SU-DHL-6 (cell line): ENCODE results near the gene SMIM23.

Experiments
- H2AFZ ChIP-seq: fragments of 200-600 bp; sonication (generic); 2 replicates; pipeline ENCODE4 v1.6.1; 2014; ENCODE audit warnings: low read depth, mild to moderate bottlenecking, moderate library complexity, mixed read lengths, antibody characterized with exemption, low read length; ENCODE audit not compliant: severe bottlenecking
- H3F3A ChIP-seq: fragments of 200-600 bp; shearing (Covaris generic); 2 replicates; pipeline ENCODE4 v1.6.0; 2016; ENCODE audit warnings: antibody characterized with exemption, mild to moderate bottlenecking; ENCODE audit not compliant: insufficient read depth
- H3K27ac ChIP-seq: fragments of 200-600 bp; sonication (generic); 2 replicates; pipeline ENCODE4 v1.5.1; 2016; ENCODE audit warnings: low read depth, mild to moderate bottlenecking, low read length, moderate library complexity, mixed read lengths
- H3K27me3 ChIP-seq: fragments of 200-600 bp; sonication (generic), shearing (Covaris generic); 2 replicates; pipeline ENCODE4 v1.6.0; 2014; ENCODE audit warnings: mild to moderate bottlenecking, low read length
- H3K36me3 ChIP-seq: fragments of 200-600 bp; sonication (generic); 2 replicates; pipeline ENCODE4 v1.6.1; 2014; ENCODE audit warnings: mild to moderate bottlenecking, low read length, mixed read lengths
- H3K4me2 ChIP-seq: fragments of 300-600, 200-600 bp; shearing (Covaris generic), sonication (generic); 2 replicates; pipeline ENCODE4 v1.6.0; 2014; ENCODE audit warnings: low read length, low read depth, mild to moderate bottlenecking; ENCODE audit not compliant: poor library complexity, severe bottlenecking
- H3K4me3 ChIP-seq: fragments of 200-600 bp; sonication (generic); 2 replicates; pipeline ENCODE4 v1.5.1; 2014; ENCODE audit warnings: antibody characterized with exemption, low read length, mild to moderate bottlenecking, mixed read lengths; ENCODE audit not compliant: insufficient read depth, poor library complexity, severe bottlenecking
- H3K79me2 ChIP-seq: fragments of 200-600 bp; sonication (generic); 2 replicates; pipeline ENCODE4 v1.6.1; 2014; ENCODE audit warnings: mild to moderate bottlenecking, low read length, moderate library complexity; ENCODE audit not compliant: insufficient read depth
- H3K9ac ChIP-seq: fragments of 200-600 bp; sonication (generic); 2 replicates; pipeline ENCODE4 v1.7.0; 2014; ENCODE audit warnings: mild to moderate bottlenecking, low read length
- H3K9me2 ChIP-seq: fragments of 200-600 bp; sonication (generic); replicated peaks from 2 replicates; pipeline ENCODE4 v1.6.1; 2014; ENCODE audit warnings: low read length; ENCODE audit not compliant: insufficient read depth
- H3K9me3 ChIP-seq: fragments of 200-600 bp; sonication (generic); 2 replicates; pipeline ENCODE4 v1.6.1; 2014; ENCODE audit warnings: low read length, mixed read lengths; ENCODE audit not compliant: insufficient read depth
- H4K20me1 ChIP-seq: fragments of 200-600 bp; sonication (generic); 2 replicates; pipeline ENCODE4 v1.6.1; 2014; ENCODE audit warnings: low read depth, mild to moderate bottlenecking, antibody characterized with exemption, low read length, moderate library complexity, mixed read lengths
- EZH2phosphoT487 ChIP-seq: fragments of 200-600 bp; sonication (generic), shearing (Covaris generic); conservative IDR thresholded peaks from 2 replicates; pipeline ENCODE4 v1.6.1; 2018; ENCODE audit warnings: mild to moderate bottlenecking, antibody characterized with exemption, low read length, moderate library complexity, mixed read lengths
- TF ChIP-seq, protein P1 (sequence below): fragments of 200-600 bp; sonication (generic); IDR thresholded peaks from one replicate; pipeline ENCODE4 v1.5.1; 2017; ENCODE audit warnings: antibody characterized with exemption, mild to moderate bottlenecking, low read length, moderate library complexity; ENCODE audit not compliant: insufficient read depth, poor library complexity, severe bottlenecking

Gene SMIM23

DNA sequence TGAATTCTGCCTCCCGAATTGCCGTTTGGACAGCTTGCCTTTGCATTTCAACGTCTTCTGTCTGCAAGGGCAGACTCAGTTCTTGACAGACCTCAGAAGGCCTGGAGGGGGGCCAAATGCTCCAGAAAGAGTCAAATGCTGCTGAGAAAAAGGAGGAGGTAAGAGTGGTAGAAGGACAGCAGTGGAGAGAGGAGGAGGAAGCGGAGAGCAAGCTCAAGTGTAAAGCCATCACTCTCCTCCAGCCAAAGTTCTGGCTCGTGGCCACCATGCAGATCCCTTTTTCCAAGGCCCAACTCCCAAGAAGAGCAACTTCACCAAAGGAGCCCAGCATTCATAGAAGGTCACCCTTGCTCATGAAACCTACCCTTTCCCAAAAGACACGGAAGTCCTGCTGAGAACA is 36.9 kb upstream of the SMIM23 start:
- H3K79me2 ChIP-seq, result no peaks in the 10 kb centered on the region
- no peaks in the 10 kb centered on the region for H3K9me3 ChIP-seq
- H3K27me3 ChIP-seq, result no peaks in the 10 kb centered on the region; the same call in 1 of the 2 replicates
- no peak overlapping the region for H2AFZ ChIP-seq
- no peaks in the 10 kb centered on the region for H4K20me1 ChIP-seq
- H3K27ac ChIP-seq, result no peak overlapping the region
- TF ChIP-seq, protein P1, sequence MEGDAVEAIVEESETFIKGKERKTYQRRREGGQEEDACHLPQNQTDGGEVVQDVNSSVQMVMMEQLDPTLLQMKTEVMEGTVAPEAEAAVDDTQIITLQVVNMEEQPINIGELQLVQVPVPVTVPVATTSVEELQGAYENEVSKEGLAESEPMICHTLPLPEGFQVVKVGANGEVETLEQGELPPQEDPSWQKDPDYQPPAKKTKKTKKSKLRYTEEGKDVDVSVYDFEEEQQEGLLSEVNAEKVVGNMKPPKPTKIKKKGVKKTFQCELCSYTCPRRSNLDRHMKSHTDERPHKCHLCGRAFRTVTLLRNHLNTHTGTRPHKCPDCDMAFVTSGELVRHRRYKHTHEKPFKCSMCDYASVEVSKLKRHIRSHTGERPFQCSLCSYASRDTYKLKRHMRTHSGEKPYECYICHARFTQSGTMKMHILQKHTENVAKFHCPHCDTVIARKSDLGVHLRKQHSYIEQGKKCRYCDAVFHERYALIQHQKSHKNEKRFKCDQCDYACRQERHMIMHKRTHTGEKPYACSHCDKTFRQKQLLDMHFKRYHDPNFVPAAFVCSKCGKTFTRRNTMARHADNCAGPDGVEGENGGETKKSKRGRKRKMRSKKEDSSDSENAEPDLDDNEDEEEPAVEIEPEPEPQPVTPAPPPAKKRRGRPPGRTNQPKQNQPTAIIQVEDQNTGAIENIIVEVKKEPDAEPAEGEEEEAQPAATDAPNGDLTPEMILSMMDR, result no peak
- no peak for TF ChIP-seq EZH2phosphoT487
- no peak overlapping the region for H3K4me2 ChIP-seq
- no peak overlapping the region for H3K9ac ChIP-seq
- H3K36me3 ChIP-seq, result no peaks in the 10 kb centered on the region
- no peak overlapping the region for H3K4me3 ChIP-seq
- no peaks in the 10 kb centered on the region for H3F3A ChIP-seq
- H3K9me2 ChIP-seq, result no peaks in the 10 kb centered on the region

DNA sequence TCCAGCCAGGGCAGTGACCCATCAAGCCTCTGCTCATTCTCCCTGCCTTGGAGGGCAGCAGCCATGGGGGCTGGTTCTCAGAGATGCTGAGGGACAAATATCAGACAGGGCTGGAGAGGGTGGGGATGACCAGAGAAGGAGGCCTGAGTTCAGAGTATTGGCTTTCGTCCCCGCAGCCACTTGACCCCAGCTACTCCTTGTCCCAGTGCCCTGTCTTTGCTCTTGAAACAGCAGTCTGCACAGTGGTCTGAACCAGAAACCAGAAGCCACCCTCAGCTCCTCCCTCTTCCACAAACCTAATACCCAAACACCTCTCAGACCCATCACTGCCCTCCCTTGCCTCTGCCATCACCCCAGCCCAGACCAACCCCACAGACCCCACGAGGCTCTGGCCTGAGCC is 36.3 kb upstream of the SMIM23 start:
- no peaks in the 10 kb centered on the region; the same call in 1 of the 2 replicates for H3K27me3 ChIP-seq
- no peak overlapping the region for H3K4me3 ChIP-seq
- H4K20me1 ChIP-seq, result no peaks in the 10 kb centered on the region
- H3K4me2 ChIP-seq, result no peak overlapping the region
- H3K27ac ChIP-seq, result no peak overlapping the region
- no peaks in the 10 kb centered on the region for H3K36me3 ChIP-seq
- no peaks in the 10 kb centered on the region for H3K9me3 ChIP-seq
- H3K9me2 ChIP-seq, result no peaks in the 10 kb centered on the region
- no peaks in the 10 kb centered on the region for H3F3A ChIP-seq
- H3K79me2 ChIP-seq, result no peaks in the 10 kb centered on the region
- no peak overlapping the region for H2AFZ ChIP-seq
- no peak for TF ChIP-seq EZH2phosphoT487
- TF ChIP-seq, protein P1, result no peak
- H3K9ac ChIP-seq, result no peak overlapping the region

DNA sequence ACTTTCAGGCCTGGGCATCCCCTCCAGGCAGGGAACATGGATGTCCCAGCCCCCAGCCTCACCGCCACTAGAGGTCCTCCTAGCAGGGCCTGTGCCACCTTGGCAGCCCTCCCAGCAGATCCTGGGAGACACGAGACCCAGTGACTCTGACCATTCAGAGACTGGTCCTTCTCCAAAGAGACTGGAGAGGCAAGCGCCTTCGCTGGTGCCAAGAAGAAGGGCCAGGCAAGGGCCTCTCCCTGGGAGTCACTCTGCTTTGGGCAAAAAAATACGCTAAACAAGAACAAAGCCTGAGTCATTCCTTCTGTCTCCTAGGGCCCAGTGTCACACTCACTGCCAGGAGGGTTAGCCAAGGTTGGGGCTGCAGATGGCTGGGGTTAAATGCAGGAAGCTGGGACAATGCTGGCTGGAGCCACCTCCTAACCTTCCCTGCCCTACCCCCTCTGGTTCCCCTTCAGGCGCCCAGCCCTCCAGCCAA is 35.3 kb upstream of the SMIM23 start:
- Histone ChIP-seq H2AFZ (no peak overlapping the region), H3K9me2 (no peaks in the 10 kb centered on the region), H3K27me3 (no peaks in the 10 kb centered on the region)

More for the DNA sequence above, 35.3 kb upstream of the SMIM23 start:
- Histone ChIP-seq H3K9me3 (no peaks in the 10 kb centered on the region), H3F3A (no peaks in the 10 kb centered on the region), H3K4me2 (no peak overlapping the region), H3K27ac (no peak overlapping the region), H3K4me3 (no peak overlapping the region), H3K9ac (no peak overlapping the region), H4K20me1 (no peaks in the 10 kb centered on the region), H3K79me2 (no peaks in the 10 kb centered on the region), H3K36me3 (no peaks in the 10 kb centered on the region)
- TF ChIP-seq EZH2phosphoT487, result no peak
- TF ChIP-seq, protein P1, result no peak
